GM19452 (cell line): ENCODE data around the gene ZBTB2.
"Not testable (repeated sequence)": the region's sequence is repeated elsewhere in the genome, so short reads cannot be mapped to it uniquely, and the experiment has no call there.

Experiments
- ATAC-seq: cut with Tn5 transposase; IDR thresholded peaks from one replicate; pipeline ENCODE4 v1.9.1; 2021; ENCODE audit not compliant: unreplicated experiment

Gene ZBTB2

DNA sequence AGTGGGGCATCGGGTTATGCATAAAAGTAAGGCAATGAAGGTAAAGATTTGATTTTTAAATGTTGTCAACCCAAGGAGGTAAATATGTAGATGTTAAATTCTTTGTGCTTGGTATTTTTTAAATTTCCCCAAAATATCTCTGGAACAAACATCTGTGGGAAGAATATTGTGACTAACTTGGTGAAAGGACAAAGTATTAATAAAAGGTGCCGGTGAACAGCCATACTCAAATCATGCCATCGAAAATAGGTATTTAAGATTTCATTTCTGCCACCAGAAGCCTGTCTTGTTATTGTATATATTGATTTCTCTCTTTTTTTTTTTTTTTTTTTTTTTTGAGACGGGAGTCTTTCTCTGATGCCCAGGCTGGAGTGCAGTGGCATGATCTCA lies 12.6 kb upstream of the ZBTB2 start:
- ATAC-seq, result no peak

DNA sequence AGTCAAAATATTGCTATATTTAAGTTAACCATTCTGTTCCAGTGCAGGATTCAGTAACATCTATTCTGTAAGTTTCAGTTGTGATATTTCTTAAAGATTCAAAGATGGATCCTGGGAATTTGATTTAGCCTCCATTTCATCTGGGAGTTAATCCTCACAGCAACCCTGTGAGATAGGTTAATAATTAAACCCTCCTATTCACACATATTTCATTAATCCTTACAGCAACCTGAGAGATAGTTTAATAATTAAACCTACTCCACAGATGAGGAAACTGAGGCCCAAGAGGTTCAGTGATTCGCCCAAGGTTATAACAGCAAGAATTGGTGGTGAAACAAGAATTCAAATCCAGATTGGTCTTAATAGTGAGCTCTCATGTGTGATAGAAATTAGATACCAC lies 10.9 kb upstream of the ZBTB2 start:
- ATAC-seq, result no peak

DNA sequence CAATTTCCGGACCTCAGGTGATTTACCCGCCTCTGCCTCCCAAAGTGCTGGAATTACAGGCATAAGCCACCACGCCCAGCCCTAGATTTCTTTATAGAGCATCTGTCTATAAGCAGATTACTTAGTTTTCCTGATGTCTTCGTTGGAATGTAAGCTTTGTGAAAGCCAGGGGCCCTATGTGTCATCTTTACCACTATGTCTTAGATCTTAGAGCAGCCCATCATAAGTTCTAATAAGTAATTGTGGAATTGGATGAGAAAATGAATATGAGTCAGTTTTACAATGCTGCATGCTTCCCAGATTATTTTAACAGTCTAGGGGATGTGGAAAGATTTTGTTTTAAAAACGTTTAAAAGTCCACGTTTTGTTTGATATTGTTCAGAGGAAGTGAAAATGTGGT lies 9.1 kb upstream of the ZBTB2 start:
- ATAC-seq, result no peak

DNA sequence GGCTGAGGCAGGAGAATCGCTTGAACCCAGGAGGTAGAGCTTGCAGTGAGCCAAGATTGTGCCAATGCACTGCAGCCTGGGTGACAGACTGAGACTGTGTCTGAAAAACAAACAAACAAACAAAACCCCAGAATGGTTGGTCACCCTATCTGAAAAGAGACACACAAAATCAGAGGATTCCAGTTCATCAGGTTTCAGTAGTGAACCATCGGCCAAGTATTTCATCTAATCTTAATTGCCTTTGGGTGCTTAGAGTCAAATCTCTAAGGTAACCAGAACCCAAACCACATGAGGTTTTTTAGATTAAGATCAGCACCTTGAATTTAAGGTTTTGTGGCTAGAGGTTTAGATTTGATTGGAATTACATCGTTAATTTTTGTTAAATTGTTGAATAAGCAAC lies 8.3 kb upstream of the ZBTB2 start:
- ATAC-seq, result no peak

DNA sequence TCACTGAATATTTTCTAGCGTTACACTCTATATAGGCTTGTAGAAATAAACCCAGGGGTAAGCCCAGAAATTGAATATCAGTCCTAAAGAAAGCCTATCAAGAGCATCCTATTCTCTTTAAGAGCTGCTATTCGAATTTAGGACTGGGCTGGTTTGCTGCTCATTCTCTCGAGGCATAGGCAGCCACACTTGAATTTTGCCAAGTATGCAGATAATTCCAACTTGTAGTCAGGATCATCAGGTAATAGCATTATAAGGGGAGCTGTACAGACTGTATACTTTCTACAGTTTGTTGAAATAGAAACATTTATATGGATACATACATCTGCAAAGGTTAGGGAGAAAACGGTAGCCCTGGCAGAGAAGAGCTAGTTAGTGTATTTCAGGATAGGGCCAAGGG lies 2.1 kb upstream of the ZBTB2 start:
- ATAC-seq, result no peak

DNA sequence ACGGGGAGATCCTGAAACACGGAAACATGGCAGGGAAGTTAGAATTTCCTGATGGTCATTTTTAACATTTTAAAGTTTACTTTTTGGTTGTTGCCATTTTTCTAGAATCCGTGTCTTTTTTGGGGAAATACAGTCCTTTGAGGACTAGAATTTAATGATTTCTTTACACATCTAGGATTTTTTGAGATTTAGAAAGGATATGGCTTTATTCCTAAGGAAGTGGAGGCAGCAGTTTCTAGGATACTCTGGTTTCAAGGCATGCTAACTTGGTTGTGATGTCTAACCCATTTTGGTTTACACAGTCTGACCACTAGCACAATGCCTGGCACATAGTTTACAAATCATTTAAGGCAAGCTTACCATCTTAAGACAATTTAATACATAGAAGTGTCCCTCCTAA lies 1.1 kb upstream of the ZBTB2 start:
- ATAC-seq, result no peak

DNA sequence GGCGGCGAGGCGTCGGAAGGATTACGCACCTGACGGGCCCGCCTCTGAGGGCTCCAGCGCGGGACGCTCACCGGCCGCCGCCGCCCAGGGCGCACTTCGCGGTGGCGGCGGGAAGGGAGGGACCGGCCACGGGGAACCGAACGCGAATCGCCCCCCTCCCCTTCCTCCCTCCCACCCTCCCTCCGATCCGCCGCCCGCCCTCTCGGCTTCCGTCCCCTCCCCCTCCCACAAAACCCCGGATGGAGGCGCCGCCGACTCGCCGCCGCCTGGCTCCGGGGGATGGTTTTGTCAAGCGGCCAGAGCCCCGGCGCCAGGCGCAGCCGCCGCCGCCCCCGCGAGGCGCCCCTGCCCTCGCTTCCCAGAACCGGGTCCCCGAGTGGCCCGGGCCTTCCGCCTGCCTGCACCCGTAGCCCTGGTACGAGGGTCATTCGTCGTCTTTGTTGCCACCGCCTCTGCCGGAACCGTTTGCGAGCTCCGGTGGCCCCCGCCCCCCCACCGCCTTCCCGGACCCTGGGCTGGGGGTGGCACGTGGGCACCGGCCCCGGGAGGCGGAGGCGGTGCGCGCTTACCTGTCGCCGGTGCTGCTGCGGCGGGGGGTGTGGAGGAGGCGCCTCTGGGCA lies 398 bp downstream of the ZBTB2 start:
- peak; percentile 6 for ATAC-seq

DNA sequence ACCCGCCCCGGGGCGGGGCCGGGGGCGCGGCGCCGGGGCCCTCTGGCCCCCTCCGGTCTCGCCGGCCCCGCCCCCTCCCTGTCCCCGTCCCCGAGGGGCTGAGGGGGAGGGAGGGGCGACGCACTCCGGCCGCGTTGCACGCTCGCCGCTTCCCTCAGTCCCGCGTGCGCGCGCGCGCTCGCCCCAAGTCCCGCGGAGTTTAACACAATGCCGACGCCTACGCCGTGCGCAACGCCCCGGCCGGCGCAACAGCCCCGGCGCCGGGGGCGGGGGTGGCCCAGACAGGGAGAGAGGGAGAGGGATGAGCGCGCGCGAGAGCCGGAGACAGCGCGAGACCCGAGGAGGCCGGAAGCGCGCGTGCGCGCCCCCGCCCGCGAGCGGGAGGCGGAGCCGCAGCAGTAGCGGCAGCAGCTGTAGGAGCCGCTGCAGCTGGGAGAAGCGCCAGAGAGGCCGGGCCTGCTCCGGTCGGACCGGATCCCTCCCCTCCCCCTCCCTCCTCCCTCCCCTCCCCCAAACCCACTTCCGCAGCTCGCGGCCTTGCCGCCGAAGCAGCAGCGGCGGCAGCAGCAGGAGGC lies 996 bp downstream of the ZBTB2 start:
- peak; percentile 79 for ATAC-seq

DNA sequence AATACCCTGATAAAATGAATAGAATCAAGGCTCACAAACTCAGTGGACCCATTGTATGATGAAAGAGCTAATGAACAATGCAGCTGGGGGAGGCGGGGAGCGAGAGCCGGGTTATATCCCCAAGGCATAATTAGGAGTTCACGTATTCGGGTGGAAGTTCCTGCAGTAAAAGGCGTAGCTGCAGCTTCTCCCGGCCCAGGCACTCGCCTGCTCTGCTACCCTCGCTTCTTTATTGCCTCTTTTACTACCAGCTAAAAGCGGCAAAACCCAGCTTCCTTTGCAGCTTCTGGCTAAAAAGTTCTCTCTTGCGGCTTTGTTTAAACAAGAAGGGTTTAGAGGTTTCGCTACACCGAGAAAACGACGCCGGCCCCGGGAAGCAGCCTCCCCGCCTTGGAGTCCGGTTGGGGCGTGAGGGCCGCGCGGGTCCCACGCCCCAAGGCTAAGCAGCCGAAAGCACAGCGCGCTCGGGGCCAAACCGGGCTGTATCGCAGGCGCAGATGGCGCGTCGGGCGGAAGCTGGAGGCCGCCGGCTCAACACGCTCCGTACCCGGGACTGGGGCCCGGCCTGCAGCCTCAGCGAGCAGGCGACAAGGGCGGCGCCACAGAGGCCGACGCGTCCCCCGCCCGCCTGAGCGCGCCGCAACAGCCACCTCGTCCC lies 1.6 kb downstream of the ZBTB2 start:
- ATAC-seq, result peak; percentile 63

DNA sequence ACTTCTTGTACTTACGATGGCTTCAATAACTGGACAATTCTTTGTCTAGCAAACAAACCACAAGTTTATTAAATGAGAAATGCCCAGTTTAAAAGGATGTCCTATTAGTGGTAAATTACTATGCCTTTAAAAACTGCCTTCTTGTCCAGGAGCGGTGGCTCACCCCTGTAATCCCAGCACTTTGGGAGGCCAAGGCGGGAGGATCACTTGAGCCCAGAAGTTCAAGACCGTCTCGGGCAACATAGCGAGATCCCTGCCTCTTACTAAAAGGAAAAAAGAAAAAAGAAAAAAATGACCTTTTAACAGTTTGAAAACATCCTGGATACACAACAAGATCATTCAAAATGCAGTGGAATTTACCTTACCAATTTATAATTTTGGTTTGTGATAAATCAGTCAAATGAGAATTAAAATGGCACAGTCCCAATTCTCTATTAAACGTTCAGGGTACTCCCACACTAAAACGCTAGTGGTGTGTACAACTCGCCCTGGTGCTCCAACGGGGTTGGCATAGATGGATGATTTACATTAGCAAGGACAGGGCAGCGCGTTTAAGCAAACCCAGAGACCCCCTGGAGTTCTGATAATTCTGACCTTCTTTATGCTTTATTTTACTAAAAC lies 2.3 kb downstream of the ZBTB2 start:
- no peak for ATAC-seq

DNA sequence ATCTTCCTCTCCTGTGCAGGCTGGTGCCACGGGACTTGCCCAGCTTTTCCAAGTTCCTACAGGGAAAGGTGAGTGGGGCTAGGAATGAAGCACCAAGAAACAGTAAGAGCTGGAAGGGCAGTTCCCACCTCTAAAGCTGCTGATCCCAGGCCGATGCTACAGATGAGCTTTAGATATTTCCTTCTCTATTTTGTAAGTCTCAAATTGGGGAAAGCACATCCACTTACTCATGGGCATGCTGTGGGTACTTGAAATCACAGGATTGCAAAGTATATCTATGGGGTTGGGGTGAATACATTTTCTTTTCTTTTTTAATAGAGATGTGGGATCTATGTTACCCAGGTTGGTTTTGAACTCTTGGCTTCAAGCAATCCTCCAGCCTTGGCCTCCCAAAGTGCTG lies 3.1 kb downstream of the ZBTB2 start:
- ATAC-seq, result no peak

DNA sequence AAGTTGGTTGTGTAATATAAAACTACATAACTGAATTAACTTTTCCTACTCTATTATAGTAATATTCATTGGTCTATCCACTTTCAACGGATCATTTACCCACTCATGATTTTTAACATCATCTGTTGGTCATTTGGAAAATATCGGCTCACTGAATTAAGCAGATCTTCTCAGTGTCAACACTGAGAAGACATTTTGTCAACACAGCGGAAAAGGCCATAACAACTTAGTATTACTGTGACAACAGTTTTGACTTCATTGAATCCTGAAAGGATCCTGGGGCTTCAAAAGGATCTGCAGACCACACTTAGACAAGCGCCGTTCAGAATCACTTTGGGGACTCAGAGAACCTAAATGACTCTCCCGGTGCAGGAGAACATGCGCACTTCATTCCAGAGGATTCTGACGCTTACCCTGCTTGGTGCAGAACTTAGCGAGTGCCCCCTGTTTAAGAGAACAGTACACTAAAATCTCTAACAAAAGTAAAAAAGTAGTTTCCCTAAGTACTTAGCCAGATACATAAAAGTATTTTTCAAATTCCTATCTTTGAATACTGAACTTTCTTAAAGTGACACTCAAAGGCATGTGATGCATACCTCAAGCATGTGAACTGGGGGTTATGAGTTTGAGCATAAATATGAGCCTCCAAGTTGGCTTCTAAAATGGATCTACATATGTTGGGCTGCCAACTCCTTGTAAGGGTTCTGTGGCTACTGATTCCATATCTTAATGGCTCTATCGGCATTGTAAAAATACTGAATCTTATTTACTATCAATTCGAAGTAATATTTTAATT lies 4.0 kb downstream of the ZBTB2 start:
- ATAC-seq, result no peak

DNA sequence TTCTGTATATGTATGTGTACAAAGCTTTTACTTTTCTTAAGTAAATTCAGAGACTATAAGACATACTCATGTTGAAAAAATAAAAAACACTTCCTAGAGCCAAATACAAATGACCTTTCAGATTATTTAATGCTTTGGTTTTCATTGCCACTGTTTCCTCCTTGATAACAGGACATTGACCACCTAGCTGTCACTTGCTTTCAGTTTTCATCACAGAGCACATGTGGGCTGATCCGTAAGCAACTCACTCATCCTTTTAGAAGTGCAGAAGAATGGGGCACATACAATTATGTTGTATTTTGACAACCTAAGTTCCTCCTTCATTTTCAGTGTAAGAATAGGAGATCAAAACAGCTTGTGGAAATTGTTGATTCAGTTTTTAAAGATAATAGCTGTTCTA lies 6.2 kb downstream of the ZBTB2 start:
- ATAC-seq, result no peak

DNA sequence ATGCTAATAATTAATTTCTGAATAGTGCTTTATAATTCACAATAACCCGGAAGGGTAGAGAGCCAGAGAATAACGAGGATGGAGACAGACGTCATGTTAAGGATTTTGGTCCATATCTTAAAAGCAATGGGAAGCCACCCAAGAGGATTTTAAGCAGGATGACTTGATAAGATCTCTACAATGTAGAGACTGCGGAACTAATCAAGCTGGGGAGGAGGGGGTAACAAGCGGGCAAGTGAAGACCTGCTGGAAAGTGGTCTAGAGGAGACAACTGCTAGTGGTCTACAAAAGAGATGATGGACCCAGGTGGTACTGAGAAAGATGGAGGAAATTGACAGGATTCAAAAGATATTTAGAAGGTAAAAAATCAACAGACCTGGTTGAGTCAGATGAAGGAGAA lies 7.2 kb downstream of the ZBTB2 start:
- ATAC-seq, result no peak

DNA sequence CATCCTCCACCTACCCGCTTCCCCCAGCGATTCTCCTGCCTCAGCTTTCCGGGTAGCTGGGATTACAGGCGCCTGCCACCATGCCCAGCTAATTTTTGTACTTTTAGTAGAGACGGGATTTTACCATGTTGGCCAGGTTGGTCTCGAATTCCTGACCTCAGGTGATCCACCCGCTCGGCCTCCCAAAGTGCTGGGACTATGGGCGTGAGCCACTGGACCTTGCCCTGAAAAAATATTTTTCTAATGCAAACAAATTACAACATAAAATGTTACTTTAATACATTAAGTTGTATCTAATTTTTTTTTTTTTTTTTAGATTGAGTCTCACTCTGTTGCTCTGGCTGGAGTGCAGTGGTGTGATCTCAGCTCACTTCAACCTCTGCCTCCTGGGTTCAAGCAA lies 8.7 kb downstream of the ZBTB2 start:
- ATAC-seq, result not testable (repeated sequence)

DNA sequence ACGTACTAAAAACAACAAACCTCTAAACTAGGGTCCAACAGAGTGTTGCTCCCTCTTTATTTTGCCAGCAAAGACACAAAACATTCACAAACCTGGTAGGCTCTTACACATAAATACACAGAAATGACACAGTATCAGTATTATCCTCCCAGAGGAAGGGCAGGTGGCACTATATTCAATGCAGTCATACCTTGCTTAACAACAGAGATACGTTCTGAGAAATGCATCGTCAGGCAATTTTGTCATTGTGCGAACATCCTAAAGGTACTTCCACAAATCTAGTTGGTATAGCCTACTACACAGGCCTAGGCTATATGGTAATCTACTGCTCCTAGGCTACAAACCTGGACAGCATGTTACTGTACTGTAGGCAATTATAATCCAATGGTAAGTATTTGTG lies 9.6 kb downstream of the ZBTB2 start:
- ATAC-seq, result no peak

DNA sequence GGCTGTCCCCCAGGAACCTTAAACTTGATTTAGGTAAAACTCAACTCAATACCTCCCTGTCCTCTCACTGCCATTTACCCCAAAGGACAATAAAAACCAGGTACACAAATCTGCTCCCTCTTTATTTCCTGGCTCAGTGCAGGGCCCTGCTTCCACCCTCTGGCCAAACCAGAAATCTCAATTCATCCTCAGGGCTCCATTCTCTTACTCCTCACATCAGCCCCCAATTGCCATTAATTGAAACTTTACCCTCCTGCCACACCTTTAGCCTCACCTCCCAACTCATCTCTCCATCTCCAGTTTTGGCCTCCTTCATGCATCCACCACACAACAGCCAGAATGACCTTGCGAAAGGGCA lies 10.5 kb downstream of the ZBTB2 start:
- peak; percentile 5 for ATAC-seq

DNA sequence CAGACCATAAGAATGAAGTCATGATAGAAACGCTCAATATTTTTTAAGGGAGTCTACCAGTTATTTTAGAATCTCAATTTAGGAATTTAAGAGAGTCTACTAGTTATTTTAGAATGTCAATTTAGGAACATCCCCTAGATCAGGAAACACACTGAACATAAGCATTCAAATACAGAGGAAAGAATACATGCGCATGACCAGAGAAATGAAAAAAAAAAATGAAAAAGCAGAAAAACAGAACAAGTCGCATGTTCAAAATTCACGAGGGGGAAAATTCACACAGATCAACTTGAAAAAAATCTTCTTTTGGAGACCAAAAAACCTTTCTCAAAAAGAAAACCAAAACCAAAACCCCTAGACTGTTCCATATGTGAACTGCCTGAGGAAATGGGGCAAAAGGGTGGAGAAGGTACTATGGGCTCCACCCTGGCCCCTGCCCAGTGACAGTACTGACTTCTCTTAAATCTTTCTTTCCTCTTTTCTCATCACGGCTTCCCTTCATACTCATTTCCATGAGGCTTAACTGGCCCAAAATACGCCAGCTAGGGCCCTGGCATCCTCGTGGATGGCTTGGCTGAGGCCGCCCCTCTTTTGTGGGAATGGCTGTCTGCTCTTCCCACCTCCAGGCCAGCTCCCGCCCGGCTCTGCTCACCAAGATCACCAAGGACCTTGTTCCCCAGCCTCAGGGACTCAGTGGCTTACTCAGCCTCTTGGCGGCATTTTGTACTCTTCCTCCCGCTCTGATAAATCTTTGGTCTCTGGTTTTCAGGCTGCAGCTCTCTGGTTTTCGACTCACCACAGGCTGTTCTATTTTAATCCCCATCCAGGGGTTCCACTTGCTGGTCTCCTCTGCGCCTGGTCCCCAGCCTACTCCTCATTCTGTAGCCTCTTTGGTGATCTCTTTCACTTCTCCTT lies 11.2 kb downstream of the ZBTB2 start:
- peak; percentile 69 for ATAC-seq

DNA sequence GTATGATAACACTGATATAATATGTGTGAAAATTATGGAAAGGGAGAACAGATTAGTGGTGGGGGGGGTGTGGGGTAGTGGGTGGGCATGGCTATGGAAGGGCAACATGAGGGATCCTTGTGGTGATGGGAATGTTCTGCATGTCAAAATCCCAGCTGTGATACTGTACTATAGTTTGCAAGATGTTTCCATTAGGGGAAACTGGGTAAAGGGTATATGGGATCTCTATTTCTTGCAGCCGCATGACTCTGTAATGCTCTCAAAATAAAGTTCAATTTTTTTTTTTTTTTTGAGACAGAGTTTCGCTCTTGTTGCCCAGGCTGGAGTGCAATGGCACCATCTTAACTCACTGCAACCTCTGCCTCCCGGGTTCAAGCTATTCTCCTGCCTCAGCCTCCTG lies 14.3 kb downstream of the ZBTB2 start:
- no peak for ATAC-seq

DNA sequence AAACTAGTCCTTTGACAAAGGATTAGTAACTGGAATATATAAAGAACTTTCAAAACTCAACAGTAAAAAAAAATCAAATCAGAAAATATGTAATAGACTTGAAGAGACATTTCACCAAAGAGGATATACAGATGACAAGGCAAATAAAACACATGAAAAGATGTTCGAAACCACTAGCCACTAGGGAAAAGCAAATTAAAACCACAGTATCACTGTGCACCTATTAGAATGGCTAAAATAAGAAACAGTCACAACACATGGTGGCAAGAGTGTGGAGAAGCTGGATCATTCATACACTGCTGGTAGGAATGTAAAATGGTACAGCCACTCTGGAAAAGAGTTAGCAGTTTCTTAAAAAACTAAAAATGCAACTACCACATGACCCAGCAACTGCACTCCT lies 14.9 kb downstream of the ZBTB2 start:
- no peak for ATAC-seq

DNA sequence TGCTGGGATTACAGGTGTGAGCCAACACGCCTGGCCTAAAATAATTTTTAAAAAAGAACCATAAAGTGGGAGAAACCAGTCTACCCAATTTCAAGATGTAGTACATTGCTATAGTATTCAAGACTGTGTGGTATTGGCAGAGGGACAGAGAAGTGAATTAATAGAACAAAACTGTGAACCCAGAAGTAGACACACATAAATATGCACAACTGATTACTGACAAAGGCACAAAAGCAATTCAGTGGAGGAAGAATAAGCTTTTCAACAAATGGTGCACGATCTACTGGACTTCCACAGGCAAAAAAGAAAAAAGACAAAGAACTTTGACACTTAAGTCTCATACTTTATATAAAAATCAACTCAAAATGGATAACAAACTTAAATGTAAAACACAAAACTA lies 15.5 kb downstream of the ZBTB2 start:
- ATAC-seq, result no peak
